OCI-LY7 (cell line): ENCODE measurements around the gene OR2A1.
"Not testable (repeated sequence)": the region's sequence is repeated elsewhere in the genome, so short reads cannot be mapped to it uniquely, and the experiment has no call there.

Source experiments
- CTCF ChIP-seq: fragments of 200-600 bp; sonication (generic); conservative IDR thresholded peaks from 2 replicates; pipeline ENCODE4 v1.5.1; 2014; ENCODE audit warnings: mild to moderate bottlenecking, antibody characterized with exemption, low read length, moderate library complexity, mixed read lengths
- EZH2phosphoT487 ChIP-seq: fragments of 200-600 bp; sonication (generic); IDR thresholded peaks from 2 replicates; pipeline ENCODE4 v1.6.1; 2018; ENCODE audit warnings: low read depth, borderline replicate concordance, mild to moderate bottlenecking, mixed run types, antibody characterized with exemption, low read length, moderate library complexity, mixed read lengths

- not testable (repeated sequence) for TF ChIP-seq CTCF, EZH2phosphoT487
These were observed 43.1 kb downstream of the OR2A1 start, which contains the start of gene ARHGEF5 for GRCh38 chr7:144355176-144355822.
